Astrocyte of the spinal cord (primary cell): Measurements from ENCODE around the gene RFXAP.

Experiments
- DNase-seq: peaks from one replicate; pipeline ENCODE4 v3.0.0; 2011; ENCODE audit warnings: low read depth, low spot score
- H3K4me3 ChIP-seq: 2 replicates; pipeline ENCODE4 v1.5.1; 2011; ENCODE audit warnings: low read depth, mild to moderate bottlenecking, low read length, moderate library complexity
- CTCF ChIP-seq: IDR thresholded peaks from 2 replicates; pipeline ENCODE4 v1.5.1; 2012; ENCODE audit warnings: low read depth, mild to moderate bottlenecking, low read length, inconsistent platforms
- in situ Hi-C: cut with HindIII; loops from 2 replicates; pipeline ENCODE4 v1.10.0; 2017; ENCODE audit warnings: low sequenced_read_pairs

Gene RFXAP

GRCh38 chr13:36840718-36841250, 21.8 kb downstream of the RFXAP start:
- no peak overlapping the region for H3K4me3 ChIP-seq
- in situ Hi-C loops = no loop called here
- DNase-seq = no peak
- TF ChIP-seq CTCF = no peak

GRCh38 chr13:36841391-36841790, 22.4 kb downstream of the RFXAP start:
- no peak overlapping the region for H3K4me3 ChIP-seq
- no peak for DNase-seq
- no peak for TF ChIP-seq CTCF
- in situ Hi-C loops = no loop called here

GRCh38 chr13:36847606-36848005, 28.6 kb downstream of the RFXAP start:
- in situ Hi-C loops = no loop called here
- no peak for DNase-seq
- no peak overlapping the region for H3K4me3 ChIP-seq
- no peak for TF ChIP-seq CTCF

- no peak for DNase-seq
- TF ChIP-seq CTCF = peak; percentile 21
- H3K4me3 ChIP-seq = no peak overlapping the region
- in situ Hi-C loops = no loop called here
Measured at GRCh38 chr13:36848199-36848982, 29.4 kb downstream of the RFXAP start.

- peak; percentile 29 for TF ChIP-seq CTCF
- DNase-seq = no peak
- no peak overlapping the region for H3K4me3 ChIP-seq
- in situ Hi-C loops = no loop called here
Measured at GRCh38 chr13:36850790-36851438, 31.9 kb downstream of the RFXAP start.

- no peak for DNase-seq
- no peak for TF ChIP-seq CTCF
- no peak overlapping the region for H3K4me3 ChIP-seq
- in situ Hi-C loops = no loop called here
Measured at GRCh38 chr13:36857253-36857652, 38.2 kb downstream of the RFXAP start.
